Measurements from ENCODE around the gene C1QA. TPM values are rescaled to one million over a fixed set of nuclear protein-coding genes. Genes with fewer than 3 reads are reported as not detected.

Gene C1QA, protein sequence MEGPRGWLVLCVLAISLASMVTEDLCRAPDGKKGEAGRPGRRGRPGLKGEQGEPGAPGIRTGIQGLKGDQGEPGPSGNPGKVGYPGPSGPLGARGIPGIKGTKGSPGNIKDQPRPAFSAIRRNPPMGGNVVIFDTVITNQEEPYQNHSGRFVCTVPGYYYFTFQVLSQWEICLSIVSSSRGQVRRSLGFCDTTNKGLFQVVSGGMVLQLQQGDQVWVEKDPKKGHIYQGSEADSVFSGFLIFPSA
- not detected for total RNA-seq

DNA sequence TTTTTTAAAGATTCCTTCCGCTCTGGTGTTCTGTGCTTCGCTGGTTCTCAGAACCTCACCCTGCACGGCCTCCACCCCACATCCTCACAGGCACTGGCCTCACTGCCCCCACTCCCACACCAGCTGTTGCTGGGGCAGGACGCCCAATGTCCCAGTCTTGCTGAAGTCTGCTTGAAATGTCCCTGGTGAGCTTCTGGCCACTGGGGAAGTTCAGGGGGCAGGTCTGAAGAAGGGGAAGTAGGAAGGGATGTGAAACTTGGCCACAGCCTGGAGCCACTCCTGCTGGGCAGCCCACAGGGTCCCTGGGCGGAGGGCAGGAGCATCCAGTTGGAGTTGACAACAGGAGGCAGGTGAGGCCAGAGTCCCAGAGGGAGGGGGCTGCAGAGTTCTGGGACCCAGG, at the start of gene C1QA:
Gene C1QA (plus strand): TSS at position 276 of the 400 bp plus-strand sequence. CDS start 989 bp downstream, outside the sequence.
- Mint-ChIP-seq H3K36me3 (no peaks in the 10 kb centered on the region), H3K9me3 (ENCODE audit: low read depth) (no peaks in the 10 kb centered on the region), H3K4me1 (no peaks in the 10 kb centered on the region), H3K27me3 (peaks cover 20% of the 10 kb centered on the region), H3K4me3 (no peak within 1 kb of the TSS), H3K27ac (no peak within 1 kb of the TSS)
- CTCF ChIA-PET = no interaction called here
- no peak for DNase-seq
- no peak for ATAC-seq

DNA sequence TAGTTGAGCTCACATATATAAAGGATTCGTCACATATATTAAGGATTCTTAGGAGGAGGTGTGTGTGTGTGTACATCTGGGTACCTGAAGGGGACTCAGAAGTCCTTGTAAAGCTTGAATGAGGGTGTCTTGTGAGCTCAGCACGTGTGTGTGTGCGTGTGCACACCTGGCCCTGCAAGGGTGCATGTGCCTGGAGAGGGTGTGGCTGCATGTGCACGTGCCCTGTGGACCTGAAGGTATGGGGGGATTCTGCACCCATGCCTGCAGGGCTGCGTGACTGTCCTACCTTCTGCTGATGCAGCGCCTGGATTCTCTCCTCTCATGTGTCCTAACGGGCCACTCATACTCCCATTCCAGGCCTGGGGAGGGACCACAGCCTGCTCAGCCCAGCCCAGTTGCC, 49.2 kb upstream of the C1QA start:
- Mint-ChIP-seq H3K27ac (no peak overlapping the region), H3K4me1 (no peaks in the 10 kb centered on the region), H3K4me3 (no peak overlapping the region), H3K36me3 (no peaks in the 10 kb centered on the region), H3K27me3 (no peaks in the 10 kb centered on the region), H3K9me3 (ENCODE audit: low read depth) (no peaks in the 10 kb centered on the region)
- CTCF ChIA-PET = no interaction called here
- ATAC-seq = no peak
- no peak for DNase-seq

DNA sequence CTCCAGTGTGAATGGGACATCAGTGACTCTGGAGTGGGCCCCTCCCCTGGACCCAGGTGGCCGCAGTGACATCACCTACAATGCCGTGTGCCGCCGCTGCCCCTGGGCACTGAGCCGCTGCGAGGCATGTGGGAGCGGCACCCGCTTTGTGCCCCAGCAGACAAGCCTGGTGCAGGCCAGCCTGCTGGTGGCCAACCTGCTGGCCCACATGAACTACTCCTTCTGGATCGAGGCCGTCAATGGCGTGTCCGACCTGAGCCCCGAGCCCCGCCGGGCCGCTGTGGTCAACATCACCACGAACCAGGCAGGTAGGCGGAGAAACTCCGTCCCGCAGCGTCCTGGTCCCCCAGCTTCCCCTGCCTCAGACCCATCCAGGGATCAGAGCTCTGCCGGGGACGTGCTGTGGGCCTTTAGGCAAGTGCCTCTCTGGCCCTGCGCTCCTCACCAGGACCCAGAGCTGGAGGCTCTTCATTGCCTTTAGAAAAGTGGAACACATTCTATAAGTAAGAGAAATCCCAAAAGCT, 47.5 kb upstream of the C1QA start:
- ATAC-seq (no peak), DNase-seq (no peak)
- Mint-ChIP-seq H3K27ac (no peak overlapping the region), H3K27me3 (peaks cover 5% of the 10 kb centered on the region), H3K9me3 (ENCODE audit: low read depth) (no peaks in the 10 kb centered on the region), H3K4me1 (no peaks in the 10 kb centered on the region), H3K4me3 (no peak overlapping the region), H3K36me3 (no peaks in the 10 kb centered on the region)
- CTCF ChIA-PET = no interaction called here

DNA sequence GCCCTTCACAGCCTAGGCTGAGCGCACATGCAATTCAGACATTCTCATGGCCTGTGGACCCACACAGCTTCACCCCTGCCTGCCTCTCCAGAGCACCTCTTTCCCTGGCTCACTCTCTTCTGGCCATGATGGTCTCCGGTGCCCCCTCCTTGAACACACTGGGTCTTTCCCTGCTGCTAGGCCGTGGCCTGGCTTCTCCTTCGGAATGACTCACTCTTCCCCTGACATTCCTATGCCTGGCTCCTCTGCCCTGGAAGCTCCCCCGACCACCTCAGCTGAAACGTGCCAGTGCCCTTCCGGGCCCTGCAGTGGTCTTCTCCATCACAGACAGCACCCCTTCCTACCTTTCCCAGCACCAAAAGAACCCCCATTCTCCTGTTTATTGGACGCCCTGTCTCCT, 44.9 kb upstream of the C1QA start:
- Mint-ChIP-seq H3K27ac (no peak overlapping the region), H3K9me3 (ENCODE audit: low read depth) (no peaks in the 10 kb centered on the region), H3K4me3 (no peak overlapping the region), H3K27me3 (peaks cover 5% of the 10 kb centered on the region), H3K4me1 (no peaks in the 10 kb centered on the region), H3K36me3 (no peaks in the 10 kb centered on the region)
- CTCF ChIA-PET = no interaction called here
- no peak for DNase-seq
- ATAC-seq = no peak

DNA sequence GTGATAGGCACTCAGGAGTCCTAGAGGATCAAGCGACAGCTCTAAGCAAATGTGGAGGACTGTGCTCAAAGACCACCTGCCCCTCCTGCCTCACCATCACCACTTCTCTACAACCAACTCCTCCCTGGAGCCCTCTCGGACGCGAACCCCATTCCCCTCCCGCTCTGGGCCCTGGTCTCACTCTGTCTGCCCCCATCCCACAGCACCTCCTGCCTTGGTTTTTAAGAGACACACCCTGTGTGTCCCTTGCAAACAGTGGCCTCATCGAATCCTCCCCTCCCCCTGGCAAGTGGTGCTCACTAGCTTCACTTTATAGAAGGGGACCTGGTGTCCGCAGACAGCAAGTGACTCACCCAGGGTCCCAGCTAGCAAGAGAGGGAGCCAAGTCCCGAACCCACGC, 44.4 kb upstream of the C1QA start:
- Mint-ChIP-seq H3K36me3 (no peaks in the 10 kb centered on the region), H3K27me3 (peaks cover 5% of the 10 kb centered on the region), H3K4me3 (no peak overlapping the region), H3K27ac (no peak overlapping the region), H3K9me3 (ENCODE audit: low read depth) (no peaks in the 10 kb centered on the region), H3K4me1 (no peaks in the 10 kb centered on the region)
- ATAC-seq = no peak
- DNase-seq = no peak
- CTCF ChIA-PET = no interaction called here

DNA sequence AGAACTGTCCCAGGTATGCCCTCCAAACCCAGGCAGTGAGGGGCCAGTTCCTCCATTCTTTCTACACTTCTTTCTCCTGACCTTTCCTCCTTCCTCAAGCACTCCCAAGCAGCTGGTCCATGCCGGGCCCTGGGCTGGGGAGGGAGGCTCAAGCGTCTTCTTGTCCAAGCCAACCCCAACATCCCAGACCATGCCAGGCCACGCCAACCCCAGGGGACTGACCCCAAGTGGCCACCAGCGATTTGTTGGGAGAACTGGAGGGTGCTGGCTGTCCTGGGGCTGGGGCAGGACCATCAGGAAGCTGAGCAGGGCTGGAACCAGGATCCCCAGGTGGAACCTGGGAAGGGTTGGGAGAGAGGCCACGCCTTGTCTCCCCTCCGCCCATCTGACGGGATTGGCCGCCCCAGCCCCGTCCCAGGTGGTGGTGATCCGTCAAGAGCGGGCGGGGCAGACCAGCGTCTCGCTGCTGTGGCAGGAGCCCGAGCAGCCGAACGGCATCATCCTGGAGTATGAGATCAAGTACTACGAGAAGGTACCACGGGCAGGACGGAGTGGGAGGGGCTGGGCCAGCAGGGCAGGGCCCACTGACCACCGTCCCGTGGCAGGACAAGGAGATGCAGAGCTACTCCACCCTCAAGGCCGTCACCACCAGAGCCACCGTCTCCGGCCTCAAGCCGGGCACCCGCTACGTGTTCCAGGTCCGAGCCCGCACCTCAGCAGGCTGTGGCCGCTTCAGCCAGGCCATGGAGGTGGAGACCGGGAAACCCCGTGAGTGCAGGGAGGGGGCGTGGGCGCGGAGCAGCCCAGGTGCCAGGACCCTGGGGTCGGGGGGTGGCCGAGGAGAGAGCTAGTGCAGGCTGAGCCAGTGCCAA, 43.3 kb upstream of the C1QA start:
- CTCF ChIA-PET = no interaction called here
- H3K4me1 Mint-ChIP-seq = no peaks in the 10 kb centered on the region
- H3K27me3 Mint-ChIP-seq = peaks cover 5% of the 10 kb centered on the region
- no peak for ATAC-seq
- H3K27ac Mint-ChIP-seq = no peak overlapping the region
- H3K9me3 Mint-ChIP-seq (ENCODE audit: low read depth) = no peaks in the 10 kb centered on the region
- H3K4me3 Mint-ChIP-seq = no peak overlapping the region
- no peaks in the 10 kb centered on the region for H3K36me3 Mint-ChIP-seq
- no peak for DNase-seq

DNA sequence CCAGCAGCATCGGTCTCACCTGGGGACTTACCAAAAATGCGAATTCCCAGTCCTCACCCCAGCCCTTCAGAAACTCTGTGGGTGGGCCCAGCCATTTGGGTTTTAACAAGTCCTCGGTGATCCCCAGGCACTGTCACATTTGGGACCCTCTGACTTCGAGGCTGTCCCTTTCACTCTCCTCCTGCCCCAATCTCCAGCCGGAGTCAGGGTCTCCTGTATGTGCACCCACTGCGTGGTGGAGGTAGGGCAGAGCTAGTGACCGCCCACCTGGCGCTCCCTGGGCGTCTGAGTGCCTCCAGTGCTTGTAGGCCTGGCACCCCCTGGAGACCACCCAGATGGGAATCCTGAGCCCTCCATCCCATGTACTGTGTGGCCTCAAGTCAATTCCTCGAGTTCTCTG, 42.0 kb upstream of the C1QA start:
- no peak for ATAC-seq
- peaks cover 5% of the 10 kb centered on the region for H3K27me3 Mint-ChIP-seq
- CTCF ChIA-PET = no interaction called here
- H3K4me1 Mint-ChIP-seq = no peaks in the 10 kb centered on the region
- no peak overlapping the region for H3K27ac Mint-ChIP-seq
- no peaks in the 10 kb centered on the region for H3K9me3 Mint-ChIP-seq (ENCODE audit: low read depth)
- DNase-seq = no peak
- no peak overlapping the region for H3K4me3 Mint-ChIP-seq
- H3K36me3 Mint-ChIP-seq = no peaks in the 10 kb centered on the region

DNA sequence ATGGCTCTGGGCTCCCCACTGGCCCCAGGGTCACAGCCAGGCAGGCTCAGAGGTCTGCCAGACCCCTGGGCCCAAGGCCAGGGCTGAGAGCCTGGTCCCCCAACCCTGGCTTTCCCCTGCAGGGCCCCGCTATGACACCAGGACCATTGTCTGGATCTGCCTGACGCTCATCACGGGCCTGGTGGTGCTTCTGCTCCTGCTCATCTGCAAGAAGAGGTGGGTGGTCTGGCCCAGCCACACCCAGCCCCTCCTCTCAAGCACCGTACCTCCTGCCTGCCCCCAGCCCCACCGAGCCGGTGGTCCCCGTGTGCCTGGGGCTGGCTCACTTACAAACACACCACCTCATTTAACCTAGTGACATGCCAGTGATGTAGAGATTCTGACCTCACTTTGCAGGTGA, 41.3 kb upstream of the C1QA start:
- Mint-ChIP-seq H3K27me3 (peaks cover 5% of the 10 kb centered on the region), H3K4me3 (no peak overlapping the region), H3K4me1 (no peaks in the 10 kb centered on the region), H3K9me3 (ENCODE audit: low read depth) (no peaks in the 10 kb centered on the region), H3K27ac (no peak overlapping the region), H3K36me3 (no peaks in the 10 kb centered on the region)
- ATAC-seq = no peak
- CTCF ChIA-PET = no interaction called here
- DNase-seq = no peak

DNA sequence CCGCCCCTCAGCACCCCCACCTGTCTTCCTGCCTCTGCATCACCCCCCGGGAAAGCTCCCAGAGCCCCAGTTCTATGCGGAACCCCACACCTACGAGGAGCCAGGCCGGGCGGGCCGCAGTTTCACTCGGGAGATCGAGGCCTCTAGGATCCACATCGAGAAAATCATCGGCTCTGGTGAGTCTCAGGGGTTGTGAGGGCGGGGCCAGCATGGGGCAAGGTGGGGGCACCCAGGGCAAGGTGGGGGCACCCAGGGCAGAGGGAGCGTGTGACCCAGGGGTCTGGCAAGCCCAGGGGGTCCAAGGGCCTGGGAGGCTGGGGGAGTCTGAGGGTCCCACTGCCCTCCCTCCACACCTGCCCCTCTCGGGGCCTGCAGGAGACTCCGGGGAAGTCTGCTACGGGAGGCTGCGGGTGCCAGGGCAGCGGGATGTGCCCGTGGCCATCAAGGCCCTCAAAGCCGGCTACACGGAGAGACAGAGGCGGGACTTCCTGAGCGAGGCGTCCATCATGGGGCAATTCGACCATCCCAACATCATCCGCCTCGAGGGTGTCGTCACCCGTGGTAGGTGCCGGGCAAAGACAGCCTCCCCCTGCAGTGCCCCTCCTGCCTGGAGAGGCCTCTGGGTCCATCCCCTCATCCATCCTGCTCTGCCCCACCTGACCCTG, 39.0 kb upstream of the C1QA start:
- no peaks in the 10 kb centered on the region for H3K4me1 Mint-ChIP-seq
- no peak for ATAC-seq
- H3K4me3 Mint-ChIP-seq = no peak overlapping the region
- no peak for DNase-seq
- no peaks in the 10 kb centered on the region for H3K9me3 Mint-ChIP-seq (ENCODE audit: low read depth)
- no peaks in the 10 kb centered on the region for H3K36me3 Mint-ChIP-seq
- H3K27me3 Mint-ChIP-seq = peaks cover 5% of the 10 kb centered on the region
- CTCF ChIA-PET = no interaction called here
- no peak overlapping the region for H3K27ac Mint-ChIP-seq

DNA sequence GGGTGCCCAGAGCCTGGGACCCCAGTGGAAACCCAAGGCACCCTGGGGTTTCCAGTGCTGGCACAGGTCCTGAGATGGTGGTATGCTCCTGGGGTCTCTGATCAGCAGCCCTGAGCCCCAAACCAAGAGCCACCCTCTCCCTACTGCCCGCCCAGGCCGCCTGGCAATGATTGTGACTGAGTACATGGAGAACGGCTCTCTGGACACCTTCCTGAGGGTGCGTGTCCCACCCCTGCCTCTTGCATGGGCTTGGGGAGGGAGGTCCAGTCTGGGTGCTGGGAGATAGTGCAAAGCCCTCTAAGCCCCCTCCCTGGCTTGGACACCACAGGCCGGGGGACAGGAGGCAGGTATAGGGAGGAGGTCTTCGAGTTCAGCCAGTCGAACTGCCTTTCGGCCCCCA, 38.4 kb upstream of the C1QA start:
- Mint-ChIP-seq H3K4me3 (no peak overlapping the region), H3K9me3 (ENCODE audit: low read depth) (no peaks in the 10 kb centered on the region), H3K27me3 (peaks cover 3% of the 10 kb centered on the region), H3K36me3 (no peaks in the 10 kb centered on the region), H3K4me1 (no peaks in the 10 kb centered on the region), H3K27ac (no peak overlapping the region)
- ATAC-seq = no peak
- CTCF ChIA-PET = no interaction called here
- no peak for DNase-seq

DNA sequence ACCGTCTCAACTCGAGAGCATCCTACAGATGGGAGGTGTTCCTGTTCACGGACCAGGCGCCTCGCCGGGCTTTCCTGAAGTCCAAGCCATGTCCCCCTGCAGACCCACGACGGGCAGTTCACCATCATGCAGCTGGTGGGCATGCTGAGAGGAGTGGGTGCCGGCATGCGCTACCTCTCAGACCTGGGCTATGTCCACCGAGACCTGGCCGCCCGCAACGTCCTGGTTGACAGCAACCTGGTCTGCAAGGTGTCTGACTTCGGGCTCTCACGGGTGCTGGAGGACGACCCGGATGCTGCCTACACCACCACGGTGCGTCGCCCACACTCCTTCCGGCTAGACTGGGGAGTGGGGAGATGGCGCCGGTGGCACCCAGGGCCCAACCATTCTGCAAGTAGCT, 37.7 kb upstream of the C1QA start:
- H3K4me1 Mint-ChIP-seq = no peaks in the 10 kb centered on the region
- H3K36me3 Mint-ChIP-seq = no peaks in the 10 kb centered on the region
- ATAC-seq (no peak), DNase-seq (no peak)
- CTCF ChIA-PET = no interaction called here
- H3K27me3 Mint-ChIP-seq = no peaks in the 10 kb centered on the region
- no peak overlapping the region for H3K27ac Mint-ChIP-seq
- no peak overlapping the region for H3K4me3 Mint-ChIP-seq
- H3K9me3 Mint-ChIP-seq (ENCODE audit: low read depth) = no peaks in the 10 kb centered on the region

DNA sequence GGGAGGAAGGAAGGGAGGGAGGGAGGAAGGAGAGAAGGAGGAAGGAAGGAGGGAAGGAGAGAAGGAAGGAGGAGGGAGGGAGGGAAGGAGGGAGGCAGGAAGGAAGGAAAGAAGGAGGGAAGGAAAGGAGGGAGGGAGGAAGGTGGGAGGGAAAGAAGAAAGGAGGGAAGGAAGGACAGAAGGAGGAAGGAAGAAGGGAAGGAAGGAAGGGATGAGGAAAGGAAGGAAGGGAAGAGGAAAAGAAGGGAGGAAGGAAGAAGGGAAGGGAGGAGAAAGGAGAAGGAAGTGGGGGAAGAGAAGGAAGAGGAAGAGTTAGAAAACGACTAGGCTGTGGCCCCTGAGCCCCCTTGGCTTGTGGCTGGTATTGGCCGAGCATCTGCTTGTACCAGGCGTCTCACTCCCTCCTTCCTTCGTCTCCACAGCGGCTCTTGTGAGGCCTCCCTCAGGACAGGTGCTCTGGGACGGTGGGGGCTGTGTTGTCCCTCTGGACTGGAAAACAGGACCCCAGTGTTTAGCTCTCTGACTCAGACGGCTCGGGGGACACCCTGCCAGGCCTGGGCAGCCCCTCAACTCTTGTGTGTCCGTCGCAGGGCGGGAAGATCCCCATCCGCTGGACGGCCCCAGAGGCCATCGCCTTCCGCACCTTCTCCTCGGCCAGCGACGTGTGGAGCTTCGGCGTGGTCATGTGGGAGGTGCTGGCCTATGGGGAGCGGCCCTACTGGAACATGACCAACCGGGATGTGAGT, 36.2 kb upstream of the C1QA start:
- H3K9me3 Mint-ChIP-seq (ENCODE audit: low read depth) = no peaks in the 10 kb centered on the region
- no peak for DNase-seq
- no peak overlapping the region for H3K27ac Mint-ChIP-seq
- ATAC-seq = no peak
- peaks cover 8% of the 10 kb centered on the region for H3K27me3 Mint-ChIP-seq
- CTCF ChIA-PET = no interaction called here
- no peaks in the 10 kb centered on the region for H3K36me3 Mint-ChIP-seq
- no peak overlapping the region for H3K4me3 Mint-ChIP-seq
- no peaks in the 10 kb centered on the region for H3K4me1 Mint-ChIP-seq

DNA sequence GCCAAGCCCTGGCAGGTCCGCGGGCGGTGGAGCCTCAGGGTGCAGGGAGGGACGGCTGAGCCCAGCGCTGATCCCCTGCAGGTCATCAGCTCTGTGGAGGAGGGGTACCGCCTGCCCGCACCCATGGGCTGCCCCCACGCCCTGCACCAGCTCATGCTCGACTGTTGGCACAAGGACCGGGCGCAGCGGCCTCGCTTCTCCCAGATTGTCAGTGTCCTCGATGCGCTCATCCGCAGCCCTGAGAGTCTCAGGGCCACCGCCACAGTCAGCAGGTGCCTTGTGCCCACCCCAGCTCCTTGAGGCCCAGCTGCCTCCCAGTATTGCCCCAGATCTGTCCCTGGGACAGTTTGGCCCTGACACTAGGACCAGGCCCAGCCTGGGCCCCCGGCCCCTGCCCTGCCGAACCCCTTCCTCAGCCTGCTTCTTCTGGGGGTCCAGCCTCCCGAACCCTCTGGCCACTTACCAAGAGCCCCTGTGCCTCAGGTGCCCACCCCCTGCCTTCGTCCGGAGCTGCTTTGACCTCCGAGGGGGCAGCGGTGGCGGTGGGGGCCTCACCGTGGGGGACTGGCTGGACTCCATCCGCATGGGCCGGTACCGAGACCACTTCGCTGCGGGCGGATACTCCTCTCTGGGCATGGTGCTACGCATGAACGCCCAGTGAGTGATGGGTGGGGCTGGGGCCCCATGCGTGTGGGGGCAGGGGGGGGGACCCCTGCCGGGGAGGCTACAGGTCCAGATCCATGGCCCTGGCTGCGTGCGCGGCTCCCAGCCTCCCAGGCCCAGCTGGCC, 35.4 kb upstream of the C1QA start:
- no peak overlapping the region for H3K4me3 Mint-ChIP-seq
- no peaks in the 10 kb centered on the region for H3K4me1 Mint-ChIP-seq
- no peaks in the 10 kb centered on the region for H3K36me3 Mint-ChIP-seq
- DNase-seq (no peak), ATAC-seq (no peak)
- H3K27me3 Mint-ChIP-seq = peaks cover 16% of the 10 kb centered on the region
- no peak overlapping the region for H3K27ac Mint-ChIP-seq
- CTCF ChIA-PET = no interaction called here
- no peaks in the 10 kb centered on the region for H3K9me3 Mint-ChIP-seq (ENCODE audit: low read depth)

Measured in activated CD8-positive, alpha-beta memory T cell treated with anti-CD3 and anti-CD28 coated beads, Interleukin-2, amount 10 ng/mL, durations not matched to agents 7 days and 5 days (primary cell).